BE2C (cell line): ENCODE results near the gene FAM83B.

ENCODE experiments used
- DNase-seq: peaks from one replicate; pipeline ENCODE4 v3.0.0-alpha.2; 2020
- H3K27me3 ChIP-seq: fragments of 250-450 bp; sonication (Bioruptor Pico); 2 replicates; pipeline ENCODE4 v1.5.1; 2020; ENCODE audit warnings: mild to moderate bottlenecking
- H3K36me3 ChIP-seq: fragments of 250-450 bp; sonication (Bioruptor Pico); 2 replicates; pipeline ENCODE4 v1.5.1; 2020; ENCODE audit warnings: mild to moderate bottlenecking
- H3K4me1 ChIP-seq: fragments of 250-450 bp; sonication (Bioruptor Pico); 2 replicates; pipeline ENCODE4 v1.5.1; 2020
- H3K4me3 ChIP-seq: 2 replicates; pipeline ENCODE4 v1.5.1; 2011; ENCODE audit warnings: low read depth, low read length
- H3K9me3 ChIP-seq: fragments of 250-450 bp; sonication (Bioruptor Pico); 2 replicates; pipeline ENCODE4 v1.5.1; 2020
- CTCF ChIP-seq: IDR thresholded peaks from 2 replicates; pipeline ENCODE4 v1.5.1; 2012; ENCODE audit warnings: mild to moderate bottlenecking, low read depth, low read length

FAM83B gene

GRCh38 chr6:54891536-54891935 lies 45.0 kb downstream of the FAM83B start:
- no peaks in the 10 kb centered on the region for H3K27me3 ChIP-seq
- no peaks in the 10 kb centered on the region for H3K4me1 ChIP-seq
- no peak for DNase-seq
- no peak overlapping the region for H3K4me3 ChIP-seq
- no peaks in the 10 kb centered on the region for H3K36me3 ChIP-seq
- no peak for TF ChIP-seq CTCF
- H3K9me3 ChIP-seq: no peaks in the 10 kb centered on the region

- no peak for TF ChIP-seq CTCF
- Histone ChIP-seq H3K9me3 (no peaks in the 10 kb centered on the region), H3K27me3 (no peaks in the 10 kb centered on the region), H3K4me3 (no peak overlapping the region), H3K4me1 (no peaks in the 10 kb centered on the region), H3K36me3 (no peaks in the 10 kb centered on the region)
- no peak for DNase-seq
These were observed 46.3 kb downstream of the FAM83B start for GRCh38 chr6:54892831-54893230.

- H3K36me3 ChIP-seq: no peaks in the 10 kb centered on the region
- no peak overlapping the region for H3K4me3 ChIP-seq
- H3K27me3 ChIP-seq: no peaks in the 10 kb centered on the region
- no peaks in the 10 kb centered on the region for H3K4me1 ChIP-seq
- TF ChIP-seq CTCF: no peak
- DNase-seq: no peak
- no peaks in the 10 kb centered on the region for H3K9me3 ChIP-seq
These were observed 47.2 kb downstream of the FAM83B start for GRCh38 chr6:54893818-54894217.

GRCh38 chr6:54896302-54896701 lies 49.7 kb downstream of the FAM83B start:
- Histone ChIP-seq H3K4me3 (no peak overlapping the region), H3K36me3 (no peaks in the 10 kb centered on the region), H3K27me3 (no peaks in the 10 kb centered on the region), H3K9me3 (no peaks in the 10 kb centered on the region), H3K4me1 (no peaks in the 10 kb centered on the region)
- DNase-seq: no peak
- no peak for TF ChIP-seq CTCF

- Histone ChIP-seq H3K27me3 (no peaks in the 10 kb centered on the region), H3K4me1 (no peaks in the 10 kb centered on the region), H3K36me3 (no peaks in the 10 kb centered on the region), H3K4me3 (no peak overlapping the region), H3K9me3 (no peaks in the 10 kb centered on the region)
- TF ChIP-seq CTCF: no peak
- DNase-seq: no peak
These were observed 51.1 kb downstream of the FAM83B start for GRCh38 chr6:54897462-54898189.

- H3K9me3 ChIP-seq: no peaks in the 10 kb centered on the region
- no peak overlapping the region for H3K4me3 ChIP-seq
- H3K4me1 ChIP-seq: no peaks in the 10 kb centered on the region
- no peaks in the 10 kb centered on the region for H3K36me3 ChIP-seq
- no peaks in the 10 kb centered on the region for H3K27me3 ChIP-seq
- DNase-seq: no peak
- no peak for TF ChIP-seq CTCF
These were observed 52.2 kb downstream of the FAM83B start for GRCh38 chr6:54898767-54899166.
